SU-DHL-6 (cell line): ENCODE measurements around the gene BAK1.

Source experiments
- CTCF ChIP-seq: fragments of 200-600 bp; sonication (generic); IDR thresholded peaks from one replicate; pipeline ENCODE4 v1.5.1; 2017; ENCODE audit warnings: antibody characterized with exemption, mild to moderate bottlenecking, low read length, moderate library complexity; ENCODE audit not compliant: insufficient read depth, poor library complexity, severe bottlenecking
- EZH2phosphoT487 ChIP-seq: fragments of 200-600 bp; sonication (generic), shearing (Covaris generic); conservative IDR thresholded peaks from 2 replicates; pipeline ENCODE4 v1.6.1; 2018; ENCODE audit warnings: mild to moderate bottlenecking, antibody characterized with exemption, low read length, moderate library complexity, mixed read lengths

- peak; percentile 92 for TF ChIP-seq CTCF
- TF ChIP-seq EZH2phosphoT487 = no peak
Measured at GRCh38 chr6:33589731-33590530, 9.9 kb upstream of the BAK1 start.
